NCI-H1436 treated with DMSO at 0.1 percent for 48 hours (cell line): ENCODE measurements around the gene COL27A1.

Experiments used
- DNase-seq: peaks from one replicate; lab custom pipeline; 2025; lab: John Stamatoyannopoulos, UW

COL27A1 gene

DNA sequence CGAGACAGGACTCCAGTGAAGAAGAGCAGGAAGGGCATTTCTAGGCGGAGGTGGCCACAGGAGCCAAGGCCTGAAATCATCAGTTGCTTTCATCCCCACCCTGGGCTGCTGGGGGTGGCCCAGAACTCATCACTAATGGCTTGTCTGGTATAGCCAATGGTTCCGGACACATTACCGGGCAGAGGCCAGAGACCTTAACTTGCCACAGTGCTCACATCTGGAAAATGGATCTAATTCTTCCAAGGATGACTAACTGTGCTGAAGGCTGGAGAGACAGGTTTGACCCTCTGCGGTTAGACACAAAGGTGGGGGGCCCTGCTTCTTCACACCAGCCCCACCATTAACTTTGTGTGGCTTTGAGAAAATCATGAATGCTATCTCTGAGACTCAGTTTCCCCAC, 6.2 kb upstream of the COL27A1 start:
- DNase-seq, result no peak

DNA sequence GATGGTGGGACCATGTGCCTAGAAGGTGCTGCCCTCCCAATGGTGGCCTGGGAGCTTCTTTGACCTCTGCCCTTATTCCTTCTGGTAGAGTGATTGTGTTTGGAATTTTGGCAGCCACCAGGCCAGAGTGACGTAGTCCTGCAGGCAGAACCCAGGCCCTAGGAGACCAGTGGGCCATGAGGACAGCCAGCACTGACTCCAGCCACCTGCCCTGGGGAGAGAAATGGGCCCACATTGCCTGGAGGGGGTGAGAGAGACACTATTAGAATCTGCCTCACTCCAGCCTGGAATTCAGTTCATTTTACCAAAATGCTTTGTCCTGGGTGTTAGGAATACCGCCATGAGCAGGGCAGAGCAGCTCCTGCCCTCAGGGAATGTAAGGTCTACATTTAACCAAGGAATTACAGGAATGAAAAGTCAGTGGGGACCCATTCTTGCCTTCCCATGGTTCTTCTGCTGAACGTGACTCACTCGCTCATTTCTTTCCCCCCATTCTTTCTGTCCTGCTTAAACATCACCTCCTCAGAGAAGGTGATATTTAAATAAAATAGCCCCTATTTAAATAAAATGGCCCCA, 5.5 kb upstream of the COL27A1 start:
- no peak for DNase-seq

- no peak for DNase-seq
Observed at GRCh38 chr9:114150608-114151007, 4.7 kb upstream of the COL27A1 start.

- no peak for DNase-seq
Observed at GRCh38 chr9:114151426-114151956, 3.8 kb upstream of the COL27A1 start.

- DNase-seq, result no peak
Observed at GRCh38 chr9:114153761-114154599, 1.4 kb upstream of the COL27A1 start.

DNA sequence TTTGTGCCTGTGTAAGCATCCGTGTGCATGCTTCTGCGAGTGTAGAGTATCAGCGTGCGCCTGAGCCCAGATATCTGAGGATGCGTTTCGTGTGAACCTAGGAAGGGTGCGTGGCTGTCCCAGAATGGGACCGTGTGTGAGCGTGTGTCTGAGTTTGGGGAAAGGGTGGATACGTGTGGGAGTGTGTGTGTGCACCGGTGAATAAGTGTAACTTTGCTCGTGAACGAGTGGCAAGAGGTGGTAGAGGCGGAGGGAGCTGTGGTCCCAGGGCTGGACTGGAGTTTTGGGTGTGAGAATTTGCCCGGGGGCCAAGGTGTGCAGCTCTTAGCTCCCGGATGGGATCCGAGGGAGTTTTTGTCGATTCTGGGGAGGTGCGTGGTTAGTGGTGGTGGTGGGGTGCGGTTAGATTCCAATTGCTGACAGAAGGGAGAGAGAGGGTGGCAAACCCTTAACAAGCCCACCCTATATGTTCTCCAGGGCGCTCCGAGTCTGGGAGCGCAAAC, 686 bp upstream of the COL27A1 start:
- DNase-seq, result no peak

GRCh38 chr9:114155995-114156656, 789 bp downstream of the COL27A1 start:
- DNase-seq, result no peak

GRCh38 chr9:114156657-114157421, 1.5 kb downstream of the COL27A1 start:
- DNase-seq, result no peak

DNA sequence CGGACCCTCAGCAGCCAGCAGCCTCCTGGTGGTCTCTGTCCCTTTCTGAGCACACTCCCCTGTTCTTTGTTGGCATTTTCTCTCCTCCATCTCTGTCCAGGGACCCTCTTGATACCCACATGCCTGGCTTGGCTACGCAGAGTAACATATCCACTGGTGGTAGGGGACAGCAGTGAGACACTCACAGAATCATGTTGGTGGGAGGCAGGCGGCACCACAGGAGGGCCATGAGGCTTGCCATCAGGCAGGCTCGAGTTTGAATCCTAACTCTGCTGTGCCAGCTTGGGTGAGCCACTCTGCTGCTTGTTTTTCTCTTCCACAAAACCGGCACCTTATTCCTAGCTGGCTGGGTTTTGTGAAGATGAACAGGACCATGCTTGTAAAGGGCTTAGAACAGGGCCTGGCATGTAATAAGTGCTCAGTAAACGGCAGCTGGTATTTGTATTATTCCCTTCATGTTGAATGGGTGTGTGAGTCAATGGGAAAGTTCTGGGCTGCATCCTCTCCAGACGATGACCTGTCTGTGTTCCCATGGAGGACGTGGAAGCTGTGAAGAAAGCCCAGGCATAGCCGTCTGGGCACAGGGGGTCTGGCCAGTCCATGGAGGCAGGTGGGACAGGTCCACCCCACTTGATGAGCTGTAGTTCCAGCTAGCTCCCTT, 2.3 kb downstream of the COL27A1 start:
- no peak for DNase-seq

GRCh38 chr9:114158482-114159130, 3.3 kb downstream of the COL27A1 start:
- no peak for DNase-seq

GRCh38 chr9:114159691-114160090, 4.4 kb downstream of the COL27A1 start:
- DNase-seq, result no peak

- DNase-seq, result no peak
Observed at GRCh38 chr9:114161513-114161912, 6.2 kb downstream of the COL27A1 start.

GRCh38 chr9:114163517-114163951, 8.2 kb downstream of the COL27A1 start:
- no peak for DNase-seq

- DNase-seq, result no peak
Observed at GRCh38 chr9:114164191-114164794, 9.0 kb downstream of the COL27A1 start.

- no peak for DNase-seq
Observed at GRCh38 chr9:114165407-114166102, 10.2 kb downstream of the COL27A1 start.

DNA sequence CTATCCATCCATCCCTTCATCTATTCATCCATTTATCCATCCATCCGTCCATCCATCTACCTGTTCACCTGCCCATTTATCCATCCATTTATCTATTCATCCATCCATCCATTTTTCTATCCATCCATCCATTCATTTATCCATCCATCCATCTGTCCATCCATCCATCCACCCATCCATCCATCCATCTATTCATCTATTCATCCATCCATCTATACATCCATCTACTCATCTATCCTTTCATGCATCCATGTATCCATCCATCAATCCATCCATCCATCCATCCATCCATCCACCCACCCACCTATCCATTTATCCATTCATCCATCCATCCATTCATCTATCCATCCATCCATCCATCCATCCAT, 10.8 kb downstream of the COL27A1 start:
- DNase-seq, result no peak

DNA sequence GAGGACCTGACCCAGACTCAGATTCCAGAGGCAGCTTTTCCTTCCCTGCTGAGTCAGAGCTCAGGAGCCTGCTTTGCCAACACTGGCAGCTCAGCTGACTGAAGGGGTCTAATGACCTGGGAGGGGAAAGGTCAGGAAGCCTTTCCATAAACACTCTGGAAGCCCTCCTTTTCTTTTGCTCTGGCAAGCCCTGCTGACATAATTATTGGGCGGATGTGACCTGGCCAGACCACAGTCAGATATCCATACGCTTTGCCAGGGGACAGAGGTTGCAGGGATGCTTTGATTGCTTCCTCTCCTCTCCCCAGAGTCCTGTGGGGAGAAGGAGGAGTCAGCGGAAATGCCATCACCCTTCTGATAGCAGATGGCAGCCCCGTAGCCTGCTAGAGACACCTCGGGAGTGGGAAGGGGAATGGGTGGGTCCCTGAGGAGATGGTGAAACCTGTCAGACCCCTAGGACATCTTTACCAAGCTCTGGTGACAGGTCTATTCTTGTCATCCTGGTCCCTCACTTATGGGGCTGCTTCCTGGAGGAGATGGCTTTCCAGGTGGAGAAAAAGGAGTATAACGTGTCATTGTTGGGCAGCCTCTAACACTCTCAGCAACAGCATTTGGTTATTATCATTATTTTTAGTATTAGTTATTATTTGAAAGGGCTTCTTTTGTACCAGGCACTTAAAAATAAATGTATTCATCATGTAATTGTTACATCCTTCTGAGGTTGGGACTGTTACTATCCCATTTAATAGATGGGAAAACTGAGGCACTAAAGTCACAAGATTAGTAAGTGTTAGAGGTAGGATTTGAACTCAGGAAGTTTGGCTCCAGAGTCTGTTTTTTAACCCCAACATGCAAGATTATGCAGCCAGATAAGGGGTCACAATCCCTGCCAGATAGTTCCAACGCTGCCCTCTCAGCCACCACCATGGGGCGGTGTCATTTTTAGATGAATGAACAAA, 11.6 kb downstream of the COL27A1 start:
- DNase-seq, result no peak

- no peak for DNase-seq
Observed at GRCh38 chr9:114167591-114168091, 12.3 kb downstream of the COL27A1 start.
